Measurements from ENCODE around the gene PDE4D.

GRCh38 chr5:59838067-59838466 lies 55.5 kb downstream of the PDE4D start:
- TF ChIP-seq, protein P1, sequence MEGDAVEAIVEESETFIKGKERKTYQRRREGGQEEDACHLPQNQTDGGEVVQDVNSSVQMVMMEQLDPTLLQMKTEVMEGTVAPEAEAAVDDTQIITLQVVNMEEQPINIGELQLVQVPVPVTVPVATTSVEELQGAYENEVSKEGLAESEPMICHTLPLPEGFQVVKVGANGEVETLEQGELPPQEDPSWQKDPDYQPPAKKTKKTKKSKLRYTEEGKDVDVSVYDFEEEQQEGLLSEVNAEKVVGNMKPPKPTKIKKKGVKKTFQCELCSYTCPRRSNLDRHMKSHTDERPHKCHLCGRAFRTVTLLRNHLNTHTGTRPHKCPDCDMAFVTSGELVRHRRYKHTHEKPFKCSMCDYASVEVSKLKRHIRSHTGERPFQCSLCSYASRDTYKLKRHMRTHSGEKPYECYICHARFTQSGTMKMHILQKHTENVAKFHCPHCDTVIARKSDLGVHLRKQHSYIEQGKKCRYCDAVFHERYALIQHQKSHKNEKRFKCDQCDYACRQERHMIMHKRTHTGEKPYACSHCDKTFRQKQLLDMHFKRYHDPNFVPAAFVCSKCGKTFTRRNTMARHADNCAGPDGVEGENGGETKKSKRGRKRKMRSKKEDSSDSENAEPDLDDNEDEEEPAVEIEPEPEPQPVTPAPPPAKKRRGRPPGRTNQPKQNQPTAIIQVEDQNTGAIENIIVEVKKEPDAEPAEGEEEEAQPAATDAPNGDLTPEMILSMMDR (IDR thresholded peaks at IDR 0.05): no peak
- TF ChIP-seq EZH2 (IDR thresholded peaks at IDR 0.05) (no peak), EZH2phosphoT487 (IDR thresholded peaks at IDR 0.05) (no peak)

Measured in neural progenitor cell (in vitro differentiated cells).